K562 (cell line): ENCODE data around the gene MRPL10. TPM values are rescaled to one million over a fixed set of nuclear protein-coding genes. Genes with fewer than 3 reads are reported as not detected.
A peak's percentile ranks its signal among the peaks of the same experiment; 100 is the strongest.

ENCODE experiments used
- ATAC-seq: fragments of 200-7000 bp; cut with Tn5 transposase; 3 replicates; pipeline ENCODE4 v1.9.1; 2020; ENCODE audit warnings: moderate library complexity
- Bru-seq: library from RNA; stranded (reverse); fragments of 400-500 nt; gene quantifications from one replicate; lab custom pipeline; 2021; lab: Mats Ljungman, UMichigan
- BruChase-seq, 2 experiments: library from RNA; stranded (reverse); fragments of 400-500 nt; gene quantifications; one replicate each; lab custom pipeline; 2021; lab: Mats Ljungman, UMichigan
- BruUV-seq: library from RNA; stranded (reverse); fragments of 400-500 nt; replicated peaks from 2 replicates; lab custom pipeline; 2021; lab: Mats Ljungman, UMichigan
- CTCF ChIA-PET: fragments of 300-600 bp; formaldehyde crosslinking; extraction: SDS; loops from one replicate; lab custom pipeline; 2021; ENCODE audit warnings: low intra/inter-chr PET ratio; lab: Yijun Ruan, JAX
- POLR2A ChIA-PET: fragments of 300-600, 350-650 bp; sonication (Branson Sonifier 250); formaldehyde crosslinking; extraction: SDS; loops from one replicate; lab custom pipeline; 2021; ENCODE audit warnings: antibody characterized with exemption, inconsistent platforms; lab: Yijun Ruan, JAX
- DNase-seq, 4 experiments: peaks; one replicate each; pipeline versions ENCODE4 v3.0.0 to v3.0.0-alpha.2; 2011 to 2018; ENCODE audit warnings: low spot score in 3 of 4, mixed read lengths in 3 of 4; ENCODE audit errors: extremely low read depth in 1 of 4
- FAIRE-seq: peaks from 2 replicates; lab custom pipeline; 2011; peaks lifted over from hg19 to GRCh38; lab: Jason Lieb, UNC
- H2AFZ ChIP-seq: 2 replicates; pipeline ENCODE4 v1.6.0; 2011; ENCODE audit warnings: low read depth, low read length, control low read depth, inconsistent platforms
- H3K27ac ChIP-seq: fragments of 200-600 bp; 3 replicates; pipeline ENCODE4 v1.8.0; 2011; ENCODE audit warnings: low read depth, mild to moderate bottlenecking, control low read depth, inconsistent platforms, low read length, moderate library complexity, mixed read lengths; ENCODE audit errors: extremely low read depth
- H3K27me3 ChIP-seq, 2 experiments: fragments of 300-600 bp in 1 of 2; 2 replicates in 1 of 2; 3 replicates in 1 of 2; pipeline versions ENCODE4 v1.6.0 to v1.8.0; 2011; ENCODE audit warnings: inconsistent platforms in 2 of 2, low read length in 2 of 2, mild to moderate bottlenecking in 1 of 2, mixed read lengths in 1 of 2, moderate library complexity in 1 of 2; ENCODE audit not compliant: control insufficient read depth in 2 of 2, insufficient read depth in 2 of 2
- H3K36me3 ChIP-seq: fragments of 300-600 bp; 3 replicates; pipeline ENCODE4 v1.8.0; 2011; ENCODE audit warnings: mild to moderate bottlenecking, low read length, inconsistent platforms; ENCODE audit not compliant: control insufficient read depth, insufficient read depth
- H3K4me1 ChIP-seq, 2 experiments: fragments of 200-600 bp in 1 of 2; replicated peaks in 1 of 2; 2 replicates in 1 of 2; 3 replicates in 1 of 2; pipeline versions ENCODE4 v1.5.1 to v1.8.0; 2011; ENCODE audit warnings: inconsistent platforms in 2 of 2, low read length in 2 of 2, mild to moderate bottlenecking in 1 of 2, mixed read lengths in 1 of 2, moderate library complexity in 1 of 2; ENCODE audit not compliant: control insufficient read depth in 2 of 2, insufficient read depth in 2 of 2
- H3K4me2 ChIP-seq: 2 replicates; pipeline ENCODE4 v1.6.1; 2011; ENCODE audit warnings: low read length, control low read depth, inconsistent platforms, mixed read lengths; ENCODE audit not compliant: insufficient read depth
- H3K4me3 ChIP-seq: fragments of 200-600 bp; sonication (generic), shearing (Covaris generic); 2 replicates; pipeline ENCODE4 v1.5.1; 2016; ENCODE audit warnings: control low read depth, inconsistent platforms
- H3K79me2 ChIP-seq: fragments of 200-600 bp; 3 replicates; pipeline ENCODE4 v1.8.0; 2011; ENCODE audit warnings: low read length, inconsistent platforms; ENCODE audit not compliant: control insufficient read depth, insufficient read depth
- H3K9ac ChIP-seq, 2 experiments: 2 replicates each; pipeline versions ENCODE4 v1.6.0 to v1.6.1; 2011; ENCODE audit warnings: low read depth in 2 of 2, low read length in 2 of 2, control low read depth in 1 of 2, inconsistent platforms in 1 of 2, mild to moderate bottlenecking in 1 of 2, mixed read lengths in 1 of 2; ENCODE audit not compliant: insufficient read depth in 1 of 2
- H3K9me1 ChIP-seq: one replicate; pipeline ENCODE4 v1.6.0; 2011; ENCODE audit warnings: inconsistent platforms, mild to moderate bottlenecking, low read length, moderate library complexity; ENCODE audit not compliant: control insufficient read depth, insufficient read depth
- H3K9me3 ChIP-seq: replicated peaks from 2 replicates; pipeline ENCODE4 v1.5.1; 2011; ENCODE audit warnings: low read depth, low read length, inconsistent platforms; ENCODE audit not compliant: control insufficient read depth, insufficient read depth
- H4K20me1 ChIP-seq: replicated peaks from 2 replicates; pipeline ENCODE4 v1.6.1; 2011; ENCODE audit warnings: low read length, inconsistent platforms, mixed read lengths; ENCODE audit not compliant: control insufficient read depth, insufficient read depth
- CHCHD3 ChIP-seq: fragments of 250-450 bp; sonication (Bioruptor Pico); IDR thresholded peaks from 2 replicates; pipeline ENCODE4 v2.1.2; 2022; ENCODE audit warnings: mild to moderate bottlenecking
- KAT2B ChIP-seq: IDR thresholded peaks from one replicate; pipeline ENCODE4 v1.6.1; 2012; ENCODE audit warnings: low read depth, mild to moderate bottlenecking, control low read depth, inconsistent platforms, low read length, moderate library complexity
- LARP7 ChIP-seq: fragments of 450-650 bp; IDR thresholded peaks from 2 replicates; pipeline ENCODE4 v1.6.1; 2016
- LEF1 ChIP-seq: fragments of 450-650 bp; IDR thresholded peaks from 2 replicates; pipeline ENCODE4 v1.6.1; 2016; ENCODE audit warnings: mild to moderate bottlenecking
- MAZ ChIP-seq, 2 experiments: fragments of 450-650 bp in 1 of 2; sonication (generic) in 1 of 2; formaldehyde crosslinking; IDR thresholded peaks in 1 of 2; conservative IDR thresholded peaks in 1 of 2; 2 replicates each; pipeline versions ENCODE4 v1.4.0 to v1.5.0; 2020; ENCODE audit warnings: mild to moderate bottlenecking in 1 of 2, missing genetic modification reagents in 1 of 2
- NEUROD1 ChIP-seq: fragments of 150-350 bp; IDR thresholded peaks from 2 replicates; pipeline ENCODE4 v1.6.1; 2014; ENCODE audit warnings: borderline replicate concordance, low read length, low read depth; ENCODE audit not compliant: partially characterized antibody
- NFXL1 ChIP-seq: fragments of 450-650 bp; formaldehyde crosslinking; IDR thresholded peaks from 2 replicates; pipeline ENCODE4 v1.4.0; 2021; ENCODE audit warnings: mild to moderate bottlenecking
- NFYB ChIP-seq: IDR thresholded peaks from 2 replicates; pipeline ENCODE4 v1.6.1; 2011; ENCODE audit warnings: mild to moderate bottlenecking, moderate library complexity; ENCODE audit not compliant: insufficient read length; ENCODE audit errors: extremely low read depth
- PCBP1 ChIP-seq: fragments of 200-400 bp; formaldehyde crosslinking; IDR thresholded peaks from 2 replicates; pipeline ENCODE4 v1.6.1; 2018; ENCODE audit warnings: mild to moderate bottlenecking, low read depth, low read length; ENCODE audit not compliant: poor library complexity, severe bottlenecking
- RBM39 ChIP-seq: fragments of 200-400 bp; formaldehyde crosslinking; optimal IDR thresholded peaks from 2 replicates; pipeline ENCODE3; 2018; ENCODE audit warnings: low read depth, low read length
- SMARCA5 ChIP-seq: fragments of 450-650 bp; IDR thresholded peaks from 2 replicates; pipeline ENCODE4 v1.6.1; 2016
- WGBS: fragments of 100-300 bp; shearing (Covaris generic); methylation state at CpG from one replicate; pipeline ENCODE4 v1.1.6; 2016; ENCODE audit warnings: low coverage, mixed read lengths; ENCODE audit not compliant: insufficient coverage; ENCODE audit errors: missing lambda C conversion rate; 5-methylcytosine and 5-hydroxymethylcytosine counted together
- in situ Hi-C: fragments of 300-500 bp; cut with MboI; formaldehyde crosslinking; loops from 4 replicates; pipeline ENCODE4 v1.15.0; 2018; ENCODE audit warnings: inconsistent platforms, mixed read lengths
- intact Hi-C: fragments of 100-400 bp; cut with micrococcal nuclease; formaldehyde crosslinking; loops from 2 replicates; pipeline ENCODE4 v1.14.2; 2022
- long read RNA-seq, 3 experiments: library from polyadenylated mRNA in 2 of 3; library from RNA in 1 of 3; unstranded in 2 of 3; stranded (forward) in 1 of 3; transcript quantifications; one replicate each; pipeline ENCODE4 v2.0.0, GENCODE V29; 2019 to 2022
- polyA minus RNA-seq, 3 experiments: library from RNA; depleted of rRNA, polyadenylated mRNA; stranded (reverse); fragments of >200 nt; gene quantifications; 2 replicates each; pipeline ENCODE4 v1.2.3, GENCODE V29; 2011
- polyA plus RNA-seq, 8 experiments: library from polyadenylated mRNA; depleted of rRNA in 4 of 8; stranded (reverse) in 5 of 8; unstranded in 3 of 8; fragments of >200 nt; fragmentation: Nextera tagmentation in 2 of 8; fragmentation: Illumina TruSeq in 1 of 8; extraction: Ambion mirVana in 2 of 8; extraction: Trizol in 1 of 8; gene quantifications; 2 replicates each; pipeline versions ENCODE4 v1.2.1 to v1.2.3, GENCODE V29; 2011 to 2014; ENCODE audit warnings: inconsistent platforms in 1 of 8, missing spikeins in 1 of 8
- total RNA-seq, 7 experiments: library from RNA; depleted of rRNA in 6 of 7; stranded (reverse); fragments of >200 nt in 6 of 7; fragmentation: Illumina TruSeq in 2 of 7; extraction: Trizol in 2 of 7; gene quantifications; 2 replicates each; pipeline versions ENCODE4 v1.2.1 to v1.2.3, GENCODE V29; 2011 to 2021; ENCODE audit warnings: low replicate concordance in 1 of 7

Gene MRPL10
- total RNA-seq (2011; cell fraction: chromatin; rRNA removed; ENCODE audit: low replicate concordance): 25.1 and 49.5 TPM in 2 replicates
- 40.0 and 45.0 TPM in 2 replicates for total RNA-seq (2011; cell fraction: nucleolus; rRNA removed)
- total RNA-seq (2011; cell fraction: nucleoplasm; rRNA removed): 37.7 and 40.2 TPM in 2 replicates
- total RNA-seq (2014; rRNA removed): 68.6 and 83.9 TPM in 2 replicates
- total RNA-seq (2014; rRNA removed; fragmentation: Illumina TruSeq; extraction: Trizol): 46.9 and 50.2 TPM in 2 replicates
- 52.3 and 53.1 TPM in 2 replicates for total RNA-seq (2015; rRNA removed; fragmentation: Illumina TruSeq; extraction: Trizol)
- total RNA-seq (2021): 71.2 and 82.9 TPM in 2 replicates
- 67.3 and 101 TPM in 2 replicates for polyA plus RNA-seq (2011; rRNA removed)
- 154 and 231 TPM in 2 replicates for polyA plus RNA-seq (2011; cell fraction: cytosol; rRNA removed)
- 49.9 and 54.1 TPM in 2 replicates for polyA plus RNA-seq (2011; cell fraction: nucleus; rRNA removed)
- polyA plus RNA-seq (2012): 60.8 and 104 TPM in 2 replicates
- 105 and 108 TPM in 2 replicates for polyA plus RNA-seq (2014; fragmentation: Illumina TruSeq; extraction: Trizol)
- 10 to 100 TPM; 27.8 to 47.8 TPM for polyA plus RNA-seq (2014; fragmentation: Nextera tagmentation; extraction: Ambion mirVana)
- polyA plus RNA-seq (2014; rRNA removed): 67.4 and 83.9 TPM in 2 replicates
- 82.5 and 100 TPM in 2 replicates for polyA minus RNA-seq (2011; rRNA and poly(A)+ RNA removed)
- polyA minus RNA-seq (2011; cell fraction: cytosol; rRNA and poly(A)+ RNA removed): 43.6 and 55.3 TPM in 2 replicates
- polyA minus RNA-seq (2011; cell fraction: nucleus; rRNA and poly(A)+ RNA removed): 28.5 and 32.1 TPM in 2 replicates
- percentile 87 among the genes with signal in this experiment for Bru-seq, nascent RNA
- BruChase-seq, experiment 1, labeled RNA remaining after a 2-hour chase: percentile 82 among the genes with signal in this experiment
- BruChase-seq, experiment 2, labeled RNA remaining after a 6-hour chase: percentile 85 among the genes with signal in this experiment
- long read RNA-seq, experiment 1, transcript MRPL10-202 (5 exons, 1,725 nt): major isoform, 57 of 231 reads
- long read RNA-seq, experiment 1, partial matches to known transcripts: 167 of 231 reads
- long read RNA-seq, experiment 1, other reads (novel, unspliced or antisense): 4 of 231 reads
- long read RNA-seq, experiment 2, transcript MRPL10-202 (5 exons, 1,725 nt): major isoform, 72 of 130 reads
- long read RNA-seq, experiment 2, partial matches to known transcripts: 36 of 130 reads
- long read RNA-seq, experiment 2, other reads (novel, unspliced or antisense): 18 of 130 reads
- long read RNA-seq, experiment 3, transcript MRPL10-202 (5 exons, 1,725 nt): major isoform, 83 of 96 reads
- long read RNA-seq, experiment 3, partial matches to known transcripts: 8 of 96 reads
- long read RNA-seq, experiment 3, other reads (novel, unspliced or antisense): 1 of 96 reads

GRCh38 chr17:47831003-47831933, at the start of gene MRPL10, which contains the start of gene LRRC46:
MRPL10 (minus strand) TSS chr17:47831541; CDS start chr17:47831511, 30 bp downstream.
LRRC46 (plus strand) TSS chr17:47831670; CDS start chr17:47831990, 320 bp downstream.
- FAIRE-seq: peak; percentile 89
- 0 out of 2 replicates have a peak, but pooled peaks cover 4% of the 10 kb centered on the region for H4K20me1 ChIP-seq
- under 1% methylated on average over 36 of the region's 42 CpGs for WGBS
- peak within 1 kb of the TSS; percentile 89 for H2AFZ ChIP-seq
- POLR2A ChIA-PET: interaction anchor here (0.6 to 2.8 kb wide), 17 partner anchors 10 to 878 kb away, joined by 3 to 28 read pairs (median 3); partner anchors contain the start of genes OSBPL7, SCRN2 and SP2
- no peaks in the 10 kb centered on the region for H3K9me1 ChIP-seq
- H3K36me3 ChIP-seq: peaks cover 29% of the 10 kb centered on the region
- H3K27ac ChIP-seq: peak within 1 kb of the TSS; percentile 82
- no peaks in the 10 kb centered on the region for H3K27me3 ChIP-seq
- intact Hi-C loops: loop anchor here (5.0 kb wide), 1 partner anchor 54 kb away; no protein-coding TSS in a partner anchor
- ATAC-seq: peak; percentile 97
- no peaks in the 10 kb centered on the region for H3K9me3 ChIP-seq
- CTCF ChIA-PET: interaction anchor here (0.8 kb wide), 1 partner anchor 9 kb away, joined by 3 read pairs; no protein-coding TSS in a partner anchor
- BruUV-seq: TSS peak; percentile 80
- H3K79me2 ChIP-seq: peaks cover 30% of the 10 kb centered on the region
- peak; percentile 96 to 99 (median 99) for DNase-seq
- peaks cover 17 to 28% of the 10 kb centered on the region in 2 experiments for H3K4me1 ChIP-seq
- in situ Hi-C loops: no loop called here
- H3K4me3 ChIP-seq: peak within 1 kb of the TSS; percentile 61
- peak within 1 kb of the TSS; percentile 93 for H3K4me2 ChIP-seq
- H3K9ac ChIP-seq: peak within 1 kb of the TSS; percentile 84 to 90
- TF ChIP-seq LEF1 (no peak), PCBP1 (no peak), KAT2B (no peak), MAZ (CRISPR knock-in tag; conservative IDR thresholded peaks at IDR 0.05 in 1 of 2, IDR thresholded peaks at IDR 0.05 in 1 of 2) (peak; percentile 59 to 62; a peak in 2 of 4 replicates), NFXL1 (CRISPR knock-in tag) (no peak), RBM39 (no peak), SMARCA5 (no peak), LARP7 (no peak), NEUROD1 (peak; percentile 21), NFYB (no peak), CHCHD3 (CRISPR knock-in tag) (0 out of 2 replicates have a peak, but pooled peaks have one; percentile 69)
